Stimulated activated CD8-positive, alpha-beta memory T cell treated with anti-CD3 and anti-CD28 coated beads, Interleukin-12 subunit alpha, Interleukin-12 subunit beta, amount 100 ng/mL, for 24 hours (primary cell): Measurements from ENCODE around the gene MATN1.
"Not testable (repeated sequence)": the region's sequence is repeated elsewhere in the genome, so short reads cannot be mapped to it uniquely, and the experiment has no call there.

ENCODE experiments used
- DNase-seq: peaks from one replicate; pipeline ENCODE4 v3.0.0-alpha.2; 2020; ENCODE audit errors: extremely low read depth

The MATN1 gene

DNA sequence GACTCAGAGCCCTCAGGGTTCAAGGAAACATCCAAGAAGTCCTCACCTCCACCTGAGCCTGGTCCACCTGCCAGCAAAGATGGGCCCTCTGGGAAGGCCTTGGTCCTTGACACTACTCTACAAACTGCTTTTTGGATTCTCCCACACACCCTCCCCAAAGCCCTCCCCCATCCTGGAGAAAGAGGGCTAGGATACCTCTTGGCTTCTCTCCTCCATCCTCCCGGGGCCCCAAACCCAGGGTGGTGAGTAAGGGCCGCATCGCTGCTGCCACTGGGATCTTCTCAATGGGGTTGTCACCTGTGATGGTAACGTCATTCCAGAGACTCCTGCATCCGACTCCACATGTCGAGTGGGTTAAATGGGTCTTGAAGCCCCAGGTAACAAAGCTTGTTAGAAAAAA, 26.6 kb downstream of the MATN1 start:
- DNase-seq, result no peak

DNA sequence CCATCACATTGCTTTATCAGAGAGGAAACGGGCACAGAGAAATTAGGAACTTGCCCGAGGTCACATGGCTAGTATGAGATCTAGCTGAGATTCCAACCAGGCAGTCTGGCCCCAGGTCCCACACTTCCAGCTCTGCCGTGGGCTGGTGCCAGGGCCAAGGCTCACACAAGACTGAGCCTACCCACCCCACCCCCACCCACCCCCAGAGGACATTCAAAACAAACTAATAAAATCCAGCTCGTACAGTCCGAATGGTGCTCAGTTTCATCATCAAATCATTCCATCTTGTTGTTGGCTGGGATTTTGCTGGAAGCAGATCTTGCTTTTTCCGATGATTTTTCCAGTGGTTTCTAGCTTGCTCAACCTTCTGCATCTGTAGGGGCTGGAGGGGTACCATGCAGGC, 27.9 kb downstream of the MATN1 start:
- DNase-seq, result no peak

DNA sequence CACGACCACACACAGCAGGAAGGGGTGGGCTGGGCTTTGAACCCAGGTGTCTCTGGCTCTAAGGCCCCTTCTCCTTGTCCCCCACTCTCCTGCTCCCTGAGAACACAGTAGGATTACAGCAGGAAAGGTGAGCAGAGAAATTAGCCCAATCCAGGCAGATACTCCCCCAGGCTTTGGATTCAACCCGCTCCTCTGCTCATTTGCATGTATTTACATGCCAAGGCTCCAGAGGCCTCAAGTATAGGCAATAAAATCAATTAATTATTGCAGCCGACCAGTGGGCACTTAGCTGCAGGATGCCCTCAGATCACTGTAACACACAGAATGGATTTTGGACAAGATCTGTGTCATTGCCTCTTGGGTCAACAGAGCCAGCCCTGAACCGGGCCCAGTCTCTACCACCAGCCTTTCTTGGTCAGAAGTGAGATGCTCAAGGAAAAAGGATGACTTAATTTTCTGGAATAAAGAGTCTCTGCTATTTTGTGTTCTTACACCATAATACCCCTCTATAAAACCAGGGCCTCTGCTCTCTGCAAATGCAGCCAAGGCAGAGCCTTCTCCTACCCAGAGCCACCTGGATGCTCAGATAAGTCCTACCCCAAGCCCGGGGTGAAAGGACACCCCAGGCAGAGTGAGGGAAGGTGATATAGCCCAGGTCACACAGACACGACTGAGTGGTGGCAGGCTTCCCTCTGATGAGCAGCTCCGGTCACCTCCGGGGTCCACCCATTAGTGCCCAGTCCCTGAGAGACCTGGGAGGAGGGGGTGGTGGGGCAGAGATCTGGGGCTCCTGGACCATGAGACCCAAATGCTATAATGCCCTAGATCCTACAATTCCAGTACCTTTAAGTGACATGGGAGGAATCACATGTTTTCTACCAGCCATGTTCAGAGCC, 28.9 kb downstream of the MATN1 start:
- no peak for DNase-seq

DNA sequence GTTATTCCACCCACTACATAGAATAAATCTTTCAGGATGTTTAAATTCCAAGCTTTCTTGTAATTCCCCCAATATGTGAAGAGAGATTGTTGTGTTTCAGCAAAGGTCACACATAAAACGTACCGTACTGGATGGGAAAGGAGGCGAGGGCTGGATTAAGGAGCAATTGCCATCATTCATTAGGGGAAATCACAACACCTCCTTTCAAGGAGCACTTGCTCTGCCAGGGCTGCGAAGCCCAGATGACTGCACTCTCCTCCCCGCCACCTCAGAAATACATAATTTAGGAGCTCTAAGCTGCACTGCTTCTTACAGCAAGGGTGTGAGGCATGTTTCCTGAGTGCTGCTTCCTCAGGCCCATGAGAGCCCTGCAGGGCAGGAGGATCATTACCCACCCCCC, 29.6 kb downstream of the MATN1 start:
- no peak for DNase-seq

DNA sequence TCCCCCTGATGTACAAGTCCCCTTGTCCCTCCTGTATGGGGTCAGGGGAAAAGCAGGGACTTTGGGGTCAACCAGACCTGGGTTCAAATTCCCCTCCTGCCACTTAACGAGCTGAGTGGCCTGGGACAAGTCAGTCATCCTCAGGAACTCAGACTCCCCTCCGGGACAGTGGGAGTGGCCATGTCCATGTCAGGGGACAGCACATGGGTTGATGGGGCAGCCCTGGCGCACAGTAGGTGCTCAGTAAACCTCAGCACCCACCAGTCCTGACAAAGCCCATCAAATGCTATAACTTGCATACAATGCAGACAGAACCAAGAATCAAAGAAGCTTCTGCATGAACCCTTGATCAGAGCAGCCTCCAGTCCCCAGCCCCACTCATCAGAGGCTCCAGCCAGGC, 30.0 kb downstream of the MATN1 start:
- DNase-seq, result no peak

DNA sequence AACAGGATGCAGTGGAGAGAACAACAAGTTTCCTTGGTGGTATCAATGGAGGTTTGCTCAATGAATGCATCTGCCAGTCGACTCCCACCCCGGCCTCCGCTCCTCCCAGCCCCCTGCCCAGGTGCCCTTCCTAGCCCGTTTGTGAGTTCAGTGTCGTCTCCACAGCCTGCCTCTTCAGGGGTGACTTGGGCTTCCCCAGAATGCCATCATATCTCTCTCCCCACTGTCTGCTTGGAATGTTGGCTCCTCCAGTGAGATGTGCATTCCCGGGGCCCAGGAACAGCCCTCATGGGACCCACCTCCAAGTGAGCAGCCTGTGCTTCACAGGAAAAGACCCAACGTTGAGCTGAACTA, 30.5 kb downstream of the MATN1 start:
- DNase-seq, result no peak

DNA sequence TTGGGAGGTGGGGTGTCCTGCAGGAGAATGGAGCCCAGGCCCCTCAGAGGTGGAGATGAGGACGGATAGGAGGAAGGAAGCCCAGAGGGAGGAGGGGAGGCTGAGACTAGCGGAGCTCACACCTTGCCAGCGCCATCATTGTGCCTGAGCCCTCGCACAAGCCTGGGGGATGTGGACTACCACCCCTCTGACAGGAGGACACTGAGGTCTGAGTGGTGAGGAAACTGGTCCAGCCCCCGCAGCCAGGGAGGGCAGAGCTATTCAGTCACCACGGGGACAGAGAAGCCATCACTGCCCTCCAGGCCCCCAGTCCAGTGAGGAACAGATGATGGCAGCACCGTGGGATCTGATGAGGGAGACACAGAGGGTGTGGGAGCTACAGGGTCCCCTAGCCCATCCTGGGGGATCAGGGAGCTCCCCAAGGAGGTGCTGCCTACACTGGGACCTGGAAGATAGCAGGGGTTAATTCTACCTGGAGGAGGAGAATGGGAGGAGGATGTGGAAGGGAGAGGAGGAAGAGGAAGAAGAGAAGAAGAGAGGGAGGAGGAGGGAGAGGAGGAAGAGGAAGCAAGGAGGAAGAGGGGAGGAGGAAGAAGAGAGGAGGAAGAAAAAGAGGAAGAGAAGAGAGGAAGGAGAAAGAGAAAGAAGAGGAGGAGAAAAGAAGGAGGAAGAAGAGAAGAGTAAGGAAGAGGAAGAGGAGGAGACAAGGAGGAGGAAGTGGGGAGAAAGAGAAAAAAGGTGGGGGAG, 31.0 kb downstream of the MATN1 start:
- DNase-seq, result no peak

DNA sequence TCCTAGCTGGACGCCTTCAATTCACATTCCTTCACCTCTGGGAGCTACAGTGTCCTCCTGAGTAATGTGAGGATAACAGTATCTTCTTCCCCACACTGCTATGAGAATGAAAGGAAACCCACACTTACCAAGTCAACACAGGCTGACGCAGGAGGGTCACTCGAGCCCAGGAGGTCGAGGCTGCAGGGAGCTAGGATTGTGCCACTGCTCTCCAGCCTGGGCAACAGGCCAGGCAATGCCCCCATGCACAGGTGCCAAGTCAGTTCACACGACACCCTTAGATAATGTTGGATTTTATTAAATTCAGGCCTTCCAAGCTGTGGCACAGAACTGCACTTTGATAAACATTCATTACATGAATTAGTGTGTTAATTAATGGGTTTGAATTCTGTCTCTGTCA, 31.9 kb downstream of the MATN1 start:
- DNase-seq, result no peak

DNA sequence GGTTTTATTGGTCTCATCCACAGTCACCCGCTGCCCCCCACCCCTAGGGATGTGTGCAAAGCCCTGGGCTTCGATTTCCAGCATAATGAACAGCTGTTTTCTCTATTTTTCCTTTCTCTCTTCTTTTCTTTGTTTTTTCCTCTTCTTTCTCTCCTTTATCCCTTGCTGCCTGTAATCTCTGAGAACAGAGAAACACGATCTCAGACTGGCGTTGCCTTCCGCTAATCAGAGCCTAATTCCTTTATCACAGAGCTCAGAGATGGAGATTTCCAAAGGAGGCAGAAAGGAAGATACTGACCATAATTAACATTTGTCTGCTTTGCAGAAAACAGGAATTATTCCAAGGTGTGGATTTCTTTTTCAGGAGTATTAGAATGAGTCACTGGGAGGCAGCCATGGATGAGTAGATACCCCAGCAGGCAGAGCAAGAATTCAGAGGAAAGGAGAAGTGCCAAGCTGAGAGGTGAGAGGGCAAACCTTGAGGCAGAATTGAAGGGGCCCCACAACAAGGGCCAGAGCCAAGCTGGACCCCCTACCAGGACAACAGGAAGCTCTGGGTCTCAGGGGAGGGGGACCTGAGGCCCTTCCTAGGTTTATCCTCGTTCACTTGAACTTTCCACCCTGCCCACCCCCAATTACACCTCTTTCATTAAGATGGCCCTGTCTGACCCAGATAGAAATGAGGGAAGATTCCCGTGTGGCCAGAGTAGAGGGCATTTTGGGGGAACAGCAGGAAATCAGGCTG, 33.3 kb downstream of the MATN1 start:
- DNase-seq, result no peak

DNA sequence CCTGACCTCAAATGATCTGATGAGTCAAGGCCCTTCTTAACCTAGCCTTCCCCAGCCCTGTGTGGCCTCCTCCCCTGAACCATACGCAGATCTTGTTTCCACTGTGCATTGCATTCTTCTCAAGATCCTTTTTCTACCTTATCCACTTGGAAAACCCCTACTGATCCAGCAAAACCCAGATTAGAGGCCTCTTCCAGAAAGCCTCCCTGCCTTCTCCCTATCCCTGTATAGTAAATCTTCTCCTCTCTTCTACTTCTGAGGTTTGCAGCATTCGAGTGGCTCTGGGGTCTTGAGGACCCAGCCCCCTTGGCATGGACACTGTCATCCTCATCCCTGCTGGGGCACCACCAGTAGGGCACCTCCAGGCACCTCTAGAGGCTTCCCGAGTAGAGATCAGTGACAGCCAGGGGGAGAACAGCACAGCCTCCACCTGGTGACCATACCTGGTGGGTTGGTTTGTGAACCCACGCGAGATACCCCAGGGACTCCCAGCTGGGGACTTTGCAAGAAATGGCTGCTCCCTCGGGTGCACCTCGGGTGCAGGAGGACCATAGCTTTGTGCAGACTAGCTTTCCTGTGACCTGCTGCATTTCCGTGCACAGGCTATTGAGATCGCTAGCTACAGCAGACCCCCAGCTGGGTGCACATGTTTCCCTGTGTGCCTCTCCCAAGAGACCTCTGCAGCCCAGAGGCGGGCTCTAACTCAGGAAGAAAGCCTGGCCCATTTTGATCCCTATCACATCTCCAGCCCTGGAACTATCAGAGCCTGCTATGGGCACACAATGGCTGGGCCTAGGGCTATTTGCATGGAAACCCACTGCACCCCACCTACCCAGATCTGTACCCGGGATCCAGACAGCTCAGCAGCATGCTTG, 34.2 kb downstream of the MATN1 start:
- no peak for DNase-seq

DNA sequence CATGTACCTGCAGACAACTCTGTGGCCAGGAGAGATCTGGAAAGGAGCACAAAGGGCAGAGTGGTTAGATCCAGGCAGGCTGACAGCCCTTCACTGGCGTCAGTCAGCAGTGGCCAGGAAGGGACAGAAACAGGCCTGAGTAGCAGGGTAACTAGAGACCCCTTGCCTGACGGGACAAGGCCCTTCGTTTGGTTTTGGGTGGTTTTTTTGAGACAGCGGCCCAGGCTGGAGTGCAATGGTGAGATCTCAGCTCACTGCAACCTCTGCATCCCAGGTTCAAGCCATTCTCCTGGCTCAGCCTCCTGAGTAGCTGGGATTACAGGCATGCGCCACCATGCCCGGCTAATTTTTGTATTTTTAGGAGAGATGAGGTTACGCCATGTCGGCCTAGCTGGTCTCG, 34.9 kb downstream of the MATN1 start:
- not testable (repeated sequence) for DNase-seq

DNA sequence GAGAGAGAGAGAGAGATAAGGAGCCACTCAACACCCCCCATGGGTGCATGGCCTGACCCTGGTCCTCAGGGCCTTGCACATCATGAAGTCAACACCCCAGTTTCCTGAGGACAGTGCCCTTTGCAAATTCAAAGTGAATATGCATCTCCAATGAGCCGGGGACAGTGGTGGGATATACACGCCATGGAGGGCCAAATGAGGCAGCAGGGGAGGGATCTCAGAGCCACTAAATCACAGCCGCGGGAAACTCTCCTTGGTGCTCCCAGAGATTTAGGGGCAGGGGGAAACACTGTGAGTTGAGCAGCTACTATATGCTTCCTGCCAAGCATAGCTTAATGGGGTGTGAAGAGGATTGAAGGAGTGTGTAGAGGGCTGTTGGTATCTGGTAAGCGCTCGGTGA, 35.5 kb downstream of the MATN1 start:
- DNase-seq, result no peak

DNA sequence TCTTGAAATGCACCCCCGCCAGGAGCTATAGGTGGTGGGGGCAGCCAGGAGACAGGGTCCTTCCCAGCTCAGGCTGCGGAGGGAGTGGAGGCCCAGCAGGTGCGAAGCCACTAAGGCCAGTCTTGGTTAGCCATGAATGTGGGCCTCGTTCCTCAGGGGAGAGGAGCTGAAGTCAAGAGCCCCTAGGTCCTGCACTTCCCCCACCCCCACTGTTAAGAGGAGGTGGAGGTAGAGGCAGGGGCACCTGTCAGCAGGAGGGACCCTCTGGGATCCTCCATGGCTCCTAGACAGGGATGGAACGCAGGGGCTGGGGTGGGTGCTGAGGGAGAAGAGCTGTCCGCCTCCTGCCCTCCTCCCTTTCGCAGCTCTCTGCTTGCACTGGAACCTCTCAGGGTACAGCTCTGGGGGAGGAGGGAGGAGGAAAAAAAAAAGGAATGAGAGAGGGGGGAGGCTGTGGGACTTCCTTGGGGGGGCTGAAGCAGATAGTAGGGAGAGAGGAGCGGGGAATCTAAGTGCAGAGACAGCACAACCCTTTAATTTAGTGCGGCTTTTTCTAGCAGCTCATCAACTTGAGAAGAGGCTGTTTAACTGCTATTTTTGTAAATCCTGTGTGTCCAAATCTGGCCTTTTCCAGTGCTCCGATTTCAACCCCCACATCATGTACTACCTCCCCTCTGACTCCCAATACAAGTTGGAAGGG, 37.0 kb downstream of the MATN1 start:
- DNase-seq, result no peak

DNA sequence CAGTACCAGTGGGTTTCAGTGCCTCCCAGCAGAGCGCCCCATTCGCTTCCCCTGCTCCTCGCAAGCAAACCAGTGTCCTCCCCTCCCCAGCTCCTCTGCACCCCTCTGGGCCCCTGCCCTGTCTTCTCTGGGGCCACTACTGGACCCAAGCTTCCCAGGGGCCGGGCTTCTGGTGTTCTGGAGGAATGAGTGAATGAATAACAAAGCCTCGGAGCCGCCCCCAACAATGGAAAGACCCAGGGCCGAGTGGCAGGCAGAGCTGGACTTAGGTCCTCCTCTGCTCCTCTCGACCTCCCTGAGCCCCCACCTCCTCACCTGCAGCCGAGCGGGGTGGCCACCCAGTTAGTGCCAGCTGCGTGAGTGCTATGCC, 37.6 kb downstream of the MATN1 start:
- DNase-seq, result no peak

DNA sequence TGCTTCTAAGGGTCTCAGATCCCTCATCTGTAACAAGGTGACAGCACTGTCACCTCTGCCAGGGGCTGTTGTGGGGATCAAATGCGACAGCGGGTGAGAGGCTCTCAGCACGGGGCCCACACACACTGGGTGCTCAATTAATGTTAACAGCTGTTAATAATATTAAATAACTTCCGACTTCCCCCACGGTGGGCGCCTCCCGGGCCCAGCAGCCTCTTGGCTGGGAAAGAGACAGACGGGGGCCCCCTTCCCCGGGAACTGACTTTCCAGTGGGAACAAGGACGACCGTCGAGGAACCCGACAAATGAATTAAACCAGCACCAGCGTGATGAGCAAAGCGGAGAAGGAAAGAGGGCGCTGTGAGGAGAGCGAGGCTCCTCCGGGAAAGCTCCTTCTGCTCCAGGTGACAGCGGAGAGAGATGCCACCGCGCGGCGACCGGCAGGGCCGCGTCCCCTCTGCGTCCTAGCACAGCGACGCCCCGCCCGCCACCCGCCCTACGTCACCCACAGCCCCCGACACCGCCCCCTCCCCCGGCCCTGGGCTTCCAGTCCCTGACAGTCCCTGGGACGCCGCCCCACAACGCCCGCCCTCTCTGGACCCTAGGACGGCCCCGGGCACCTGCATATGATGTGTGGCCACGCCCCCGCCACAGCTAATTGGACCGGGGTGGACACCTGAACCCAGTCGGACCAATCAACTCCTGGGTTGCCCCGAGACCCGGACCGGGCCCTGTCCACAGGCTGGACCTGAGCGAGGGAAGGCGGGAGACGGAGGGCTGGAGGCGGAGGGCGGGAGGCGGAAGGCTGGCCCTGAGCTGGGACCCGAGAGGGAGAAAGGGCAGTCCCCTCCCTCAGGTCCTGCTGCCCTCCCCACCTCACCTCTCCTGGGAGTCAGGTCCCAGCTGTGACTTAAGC, 38.2 kb downstream of the MATN1 start:
- no peak for DNase-seq

DNA sequence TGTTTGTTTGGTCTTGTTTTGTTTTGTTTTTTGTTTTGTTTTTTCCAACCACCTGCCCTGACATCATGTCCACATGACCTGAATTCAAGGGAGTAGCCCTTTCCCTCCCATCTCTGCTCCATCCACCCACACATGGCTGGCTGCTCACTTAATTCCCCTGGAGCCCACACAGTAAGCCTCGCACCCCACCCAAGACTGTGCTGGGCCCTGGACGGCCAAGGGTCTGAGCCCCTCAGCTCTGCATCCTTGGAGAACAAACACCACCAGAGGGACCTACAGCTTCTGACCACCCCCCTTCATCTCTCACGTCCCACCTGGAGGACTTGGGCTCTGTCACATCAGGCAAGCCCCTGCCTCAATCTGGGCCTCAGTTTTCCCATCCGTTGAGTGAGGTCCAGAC, 39.1 kb downstream of the MATN1 start:
- DNase-seq, result no peak

DNA sequence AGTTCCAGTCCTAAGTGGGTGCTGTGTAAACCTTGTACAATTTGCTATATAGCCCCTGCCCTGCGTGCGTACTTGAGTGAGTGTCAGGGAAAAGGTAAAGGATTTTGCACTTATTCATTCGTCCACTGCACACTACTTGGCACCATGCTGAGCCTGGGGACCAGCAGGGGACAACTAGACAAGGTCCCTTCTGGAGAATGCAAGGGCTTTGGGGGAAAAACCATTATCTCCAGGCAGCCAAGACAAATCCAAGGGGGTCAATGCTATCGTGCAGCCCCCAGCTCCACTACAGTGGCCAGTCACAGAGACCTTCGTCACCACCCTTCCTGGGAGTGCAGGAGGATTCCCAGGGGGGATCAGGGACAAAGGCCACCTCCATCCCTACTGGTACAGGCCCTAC, 39.7 kb downstream of the MATN1 start:
- no peak for DNase-seq

DNA sequence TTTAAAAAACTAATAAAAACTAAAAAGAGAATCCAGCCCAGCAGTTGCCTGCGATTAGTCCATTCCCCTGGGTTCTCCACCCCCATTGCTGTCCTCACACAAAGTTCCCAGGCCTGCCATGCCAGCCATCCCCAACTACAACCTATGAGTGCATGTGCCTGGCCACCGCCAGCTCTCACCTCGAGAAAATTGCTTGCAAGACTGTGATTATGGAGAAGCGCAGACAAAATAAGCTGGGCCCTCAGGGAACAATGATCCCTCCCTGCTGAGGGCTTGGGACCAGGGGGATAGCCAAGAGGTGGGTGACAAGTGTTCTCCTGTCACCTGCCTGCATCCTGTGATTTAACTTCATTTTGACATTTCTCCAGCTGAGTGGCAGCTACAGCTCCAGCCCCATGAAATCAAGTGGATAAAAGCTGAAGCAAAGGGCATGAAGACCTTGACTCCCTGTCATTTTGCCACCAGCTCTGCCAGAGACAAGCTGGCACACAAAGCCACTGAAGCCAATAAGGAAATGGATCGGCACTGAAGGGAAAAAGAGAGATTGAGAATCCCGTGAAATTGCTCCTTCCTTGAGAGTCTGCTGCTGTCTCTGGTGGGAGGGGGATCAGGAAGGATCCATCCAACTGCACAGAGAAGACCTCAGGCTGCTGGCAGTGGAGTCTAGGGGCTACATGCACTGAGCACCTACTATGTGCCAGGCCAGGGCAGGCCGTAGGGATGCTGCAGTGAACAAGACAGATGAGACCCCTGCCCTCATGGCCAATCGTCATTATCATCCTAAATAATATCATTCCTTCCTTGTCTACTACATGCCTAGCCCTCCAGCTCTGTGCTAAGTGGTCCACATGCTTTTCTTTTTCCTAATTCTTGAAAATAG, 40.7 kb downstream of the MATN1 start:
- no peak for DNase-seq

DNA sequence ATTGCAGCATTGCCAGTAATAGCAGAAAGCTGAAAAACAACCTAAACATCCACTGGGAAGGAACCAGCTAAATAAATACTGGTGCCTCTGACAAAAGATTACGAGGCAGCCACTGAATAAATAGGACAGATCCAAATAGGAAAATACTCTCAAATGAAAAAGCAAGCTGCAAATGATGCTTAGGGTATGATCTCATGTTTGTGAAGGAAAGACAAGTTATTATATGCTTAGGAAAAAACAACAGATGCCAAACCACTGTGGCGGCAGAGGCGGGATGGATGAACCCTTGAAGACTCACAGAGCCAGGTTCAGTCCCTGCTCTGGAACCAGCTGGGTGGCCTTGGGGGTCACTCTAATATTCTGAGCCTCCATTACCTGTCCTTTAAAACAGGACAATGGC, 41.6 kb downstream of the MATN1 start:
- DNase-seq, result no peak
